B cell (primary cell): ENCODE results near the gene PET100.

Experiments used
- CTCF ChIP-seq: fragments of 200-600 bp; IDR thresholded peaks from one replicate; pipeline ENCODE4 v1.8.0; 2022; ENCODE audit warnings: antibody characterized with exemption, mild to moderate bottlenecking
- EZH2 ChIP-seq: IDR thresholded peaks from 2 replicates; pipeline ENCODE4 v1.6.1; 2012; ENCODE audit warnings: borderline replicate concordance, low read depth, mild to moderate bottlenecking, moderate library complexity, low read length; ENCODE audit not compliant: insufficient read depth, poor library complexity, severe bottlenecking

GRCh38 chr19:7650148-7650547 is 20.6 kb downstream of the PET100 start:
- TF ChIP-seq CTCF = no peak
- no peak for TF ChIP-seq EZH2
